Brain microvascular endothelial cell (primary cell): Measurements from ENCODE around the gene BLCAP.

Experiments used
- DNase-seq: peaks from one replicate; pipeline ENCODE4 v3.0.0-alpha.2; 2020
- H3K27ac ChIP-seq: fragments of 250-450 bp; sonication (Bioruptor Pico); 2 replicates; pipeline ENCODE4 v1.5.1; 2020; ENCODE audit warnings: mild to moderate bottlenecking, moderate library complexity
- H3K27me3 ChIP-seq: fragments of 250-450 bp; sonication (Bioruptor Pico); replicated peaks from 2 replicates; pipeline ENCODE4 v1.5.1; 2020; ENCODE audit warnings: mild to moderate bottlenecking
- H3K36me3 ChIP-seq: fragments of 250-450 bp; sonication (Bioruptor Pico); replicated peaks from 2 replicates; pipeline ENCODE4 v1.5.1; 2020; ENCODE audit warnings: mild to moderate bottlenecking
- H3K4me3 ChIP-seq: 2 replicates; pipeline ENCODE4 v1.5.1; 2011; ENCODE audit warnings: low read depth, mild to moderate bottlenecking, control low read depth, low read length, moderate library complexity
- CTCF ChIP-seq: IDR thresholded peaks from 2 replicates; pipeline ENCODE4 v1.5.1; 2011; ENCODE audit warnings: low read depth, mild to moderate bottlenecking, moderate library complexity, low read length, control low read depth, inconsistent platforms; ENCODE audit errors: missing control alignments
- in situ Hi-C: cut with HindIII; loops from 2 replicates; pipeline ENCODE4 v1.10.0; 2017; ENCODE audit warnings: low sequenced_read_pairs, low pct_ligation_motif_present

The BLCAP gene

GRCh38 chr20:37565134-37565811, 37.6 kb upstream of the BLCAP start:
- no peak for DNase-seq
- in situ Hi-C loops: no loop called here
- Histone ChIP-seq H3K4me3 (no peak overlapping the region), H3K27ac (no peak overlapping the region), H3K36me3 (no peaks in the 10 kb centered on the region), H3K27me3 (peaks cover 27% of the 10 kb centered on the region)
- no peak for TF ChIP-seq CTCF

- peak; percentile 82 for TF ChIP-seq CTCF
- H3K36me3 ChIP-seq: no peaks in the 10 kb centered on the region
- H3K27ac ChIP-seq: no peak overlapping the region
- peaks cover 25% of the 10 kb centered on the region for H3K27me3 ChIP-seq
- no peak overlapping the region for H3K4me3 ChIP-seq
- DNase-seq: peak; percentile 3
- in situ Hi-C loops: no loop called here
Observed at GRCh38 chr20:37564388-37565133, 36.9 kb upstream of the BLCAP start.

DNA sequence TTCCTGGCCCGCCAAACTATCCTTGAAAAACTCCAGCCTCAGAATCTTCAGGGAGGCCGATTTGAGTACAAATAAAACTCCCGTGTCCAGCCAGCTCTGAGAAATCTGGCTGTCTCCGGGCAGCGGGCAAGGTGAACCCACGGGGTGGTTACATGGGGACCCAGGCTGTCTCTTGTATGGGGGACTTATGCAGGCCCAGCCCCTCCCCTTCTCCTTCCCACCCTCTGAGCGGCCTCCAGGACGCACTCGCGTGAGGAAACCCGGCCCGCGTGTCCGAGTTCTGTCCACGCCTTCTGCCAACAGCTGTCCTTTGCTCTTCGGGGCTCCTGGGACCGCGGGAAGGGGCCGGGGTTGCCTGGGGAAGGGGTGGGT, 36.3 kb upstream of the BLCAP start:
- H3K27me3 ChIP-seq: peaks cover 25% of the 10 kb centered on the region
- in situ Hi-C loops: no loop called here
- H3K4me3 ChIP-seq: no peak overlapping the region
- no peak for DNase-seq
- no peaks in the 10 kb centered on the region for H3K36me3 ChIP-seq
- H3K27ac ChIP-seq: no peak overlapping the region
- TF ChIP-seq CTCF: no peak

- Histone ChIP-seq H3K36me3 (no peaks in the 10 kb centered on the region), H3K27ac (no peak overlapping the region), H3K4me3 (no peak overlapping the region), H3K27me3 (peaks cover 20% of the 10 kb centered on the region)
- no peak for DNase-seq
- in situ Hi-C loops: no loop called here
- TF ChIP-seq CTCF: no peak
Observed at GRCh38 chr20:37562695-37563480, 35.2 kb upstream of the BLCAP start.

GRCh38 chr20:37560629-37561028, 33.0 kb upstream of the BLCAP start:
- peaks cover 10% of the 10 kb centered on the region for H3K27me3 ChIP-seq
- no peak overlapping the region for H3K4me3 ChIP-seq
- no peak overlapping the region for H3K27ac ChIP-seq
- DNase-seq: no peak
- no peak for TF ChIP-seq CTCF
- in situ Hi-C loops: no loop called here
- H3K36me3 ChIP-seq: no peaks in the 10 kb centered on the region
